HEK293 (cell line): ENCODE measurements around the gene SSBP3.

Experiments
- GFI1B ChIP-seq: fragments of 450-650 bp; formaldehyde crosslinking; IDR thresholded peaks from 2 replicates; pipeline ENCODE4 v1.5.1; 2016; ENCODE audit warnings: missing biosample characterization, missing genetic modification characterization
- TF ChIP-seq, protein P1 (sequence below): fragments of 450-650 bp; formaldehyde crosslinking; IDR thresholded peaks from 2 replicates; pipeline ENCODE4 v1.5.1; 2016; ENCODE audit warnings: missing biosample characterization, missing genetic modification characterization
- TF ChIP-seq, protein P2 (sequence below): fragments of 450-650 bp; formaldehyde crosslinking; IDR thresholded peaks from 2 replicates; pipeline ENCODE4 v1.5.1; 2016; ENCODE audit warnings: missing biosample characterization, missing genetic modification characterization
- TF ChIP-seq, protein P3 (sequence below): fragments of 450-650 bp; formaldehyde crosslinking; IDR thresholded peaks from 2 replicates; pipeline ENCODE4 v1.5.1; 2016; ENCODE audit warnings: missing biosample characterization, missing genetic modification characterization
- TF ChIP-seq, protein P4 (sequence below): fragments of 450-650 bp; formaldehyde crosslinking; optimal IDR thresholded peaks from 2 replicates; pipeline ENCODE3; 2016; ENCODE audit warnings: missing biosample characterization, mild to moderate bottlenecking, missing genetic modification characterization
- TF ChIP-seq, protein P5 (sequence below): sonication (generic); formaldehyde crosslinking; IDR thresholded peaks from 2 replicates; pipeline ENCODE4 v1.8.1; 2022; ENCODE audit warnings: mild to moderate bottlenecking, moderate library complexity, missing genetic modification reagents

DNA sequence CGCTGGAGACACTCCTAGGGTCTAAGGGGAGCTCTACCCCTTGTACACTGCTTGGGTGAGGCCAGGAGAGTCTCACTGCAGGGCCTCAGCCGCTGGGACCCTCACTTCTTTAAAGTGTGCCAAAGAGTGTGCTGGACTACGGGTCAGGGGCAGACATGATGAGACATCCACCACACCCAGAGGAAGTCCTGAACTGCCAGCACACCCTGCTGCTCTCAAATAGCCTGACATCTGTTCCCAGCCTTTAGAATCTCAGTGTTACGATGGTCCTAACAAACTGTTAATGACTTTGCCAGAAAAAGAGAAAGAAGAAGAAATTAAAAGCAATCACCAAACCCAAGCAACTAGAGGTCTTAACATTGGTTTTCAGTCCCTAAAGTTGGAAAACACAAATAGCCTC lies 157.2 kb downstream of the SSBP3 start:
- TF ChIP-seq, protein P1, sequence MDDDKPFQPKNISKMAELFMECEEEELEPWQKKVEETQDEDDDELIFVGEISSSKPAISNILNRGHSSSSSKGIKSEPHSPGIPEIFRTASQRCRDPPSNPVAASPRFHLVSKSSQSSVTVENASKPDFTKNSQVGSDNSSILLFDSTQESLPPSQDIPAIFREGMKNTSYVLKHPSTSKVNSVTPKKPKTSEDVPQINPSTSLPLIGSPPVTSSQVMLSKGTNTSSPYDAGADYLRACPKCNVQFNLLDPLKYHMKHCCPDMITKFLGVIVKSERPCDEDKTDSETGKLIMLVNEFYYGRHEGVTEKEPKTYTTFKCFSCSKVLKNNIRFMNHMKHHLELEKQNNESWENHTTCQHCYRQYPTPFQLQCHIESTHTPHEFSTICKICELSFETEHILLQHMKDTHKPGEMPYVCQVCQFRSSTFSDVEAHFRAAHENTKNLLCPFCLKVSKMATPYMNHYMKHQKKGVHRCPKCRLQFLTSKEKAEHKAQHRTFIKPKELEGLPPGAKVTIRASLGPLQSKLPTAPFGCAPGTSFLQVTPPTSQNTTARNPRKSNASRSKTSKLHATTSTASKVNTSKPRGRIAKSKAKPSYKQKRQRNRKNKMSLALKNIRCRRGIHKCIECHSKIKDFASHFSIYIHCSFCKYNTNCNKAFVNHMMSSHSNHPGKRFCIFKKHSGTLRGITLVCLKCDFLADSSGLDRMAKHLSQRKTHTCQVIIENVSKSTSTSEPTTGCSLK (tag by site-specific recombination) = no peak
- TF ChIP-seq, protein P2, sequence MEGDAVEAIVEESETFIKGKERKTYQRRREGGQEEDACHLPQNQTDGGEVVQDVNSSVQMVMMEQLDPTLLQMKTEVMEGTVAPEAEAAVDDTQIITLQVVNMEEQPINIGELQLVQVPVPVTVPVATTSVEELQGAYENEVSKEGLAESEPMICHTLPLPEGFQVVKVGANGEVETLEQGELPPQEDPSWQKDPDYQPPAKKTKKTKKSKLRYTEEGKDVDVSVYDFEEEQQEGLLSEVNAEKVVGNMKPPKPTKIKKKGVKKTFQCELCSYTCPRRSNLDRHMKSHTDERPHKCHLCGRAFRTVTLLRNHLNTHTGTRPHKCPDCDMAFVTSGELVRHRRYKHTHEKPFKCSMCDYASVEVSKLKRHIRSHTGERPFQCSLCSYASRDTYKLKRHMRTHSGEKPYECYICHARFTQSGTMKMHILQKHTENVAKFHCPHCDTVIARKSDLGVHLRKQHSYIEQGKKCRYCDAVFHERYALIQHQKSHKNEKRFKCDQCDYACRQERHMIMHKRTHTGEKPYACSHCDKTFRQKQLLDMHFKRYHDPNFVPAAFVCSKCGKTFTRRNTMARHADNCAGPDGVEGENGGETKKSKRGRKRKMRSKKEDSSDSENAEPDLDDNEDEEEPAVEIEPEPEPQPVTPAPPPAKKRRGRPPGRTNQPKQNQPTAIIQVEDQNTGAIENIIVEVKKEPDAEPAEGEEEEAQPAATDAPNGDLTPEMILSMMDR (tag by site-specific recombination) = no peak
- TF ChIP-seq GFI1B (tag by site-specific recombination) = no peak
- TF ChIP-seq, protein P3, sequence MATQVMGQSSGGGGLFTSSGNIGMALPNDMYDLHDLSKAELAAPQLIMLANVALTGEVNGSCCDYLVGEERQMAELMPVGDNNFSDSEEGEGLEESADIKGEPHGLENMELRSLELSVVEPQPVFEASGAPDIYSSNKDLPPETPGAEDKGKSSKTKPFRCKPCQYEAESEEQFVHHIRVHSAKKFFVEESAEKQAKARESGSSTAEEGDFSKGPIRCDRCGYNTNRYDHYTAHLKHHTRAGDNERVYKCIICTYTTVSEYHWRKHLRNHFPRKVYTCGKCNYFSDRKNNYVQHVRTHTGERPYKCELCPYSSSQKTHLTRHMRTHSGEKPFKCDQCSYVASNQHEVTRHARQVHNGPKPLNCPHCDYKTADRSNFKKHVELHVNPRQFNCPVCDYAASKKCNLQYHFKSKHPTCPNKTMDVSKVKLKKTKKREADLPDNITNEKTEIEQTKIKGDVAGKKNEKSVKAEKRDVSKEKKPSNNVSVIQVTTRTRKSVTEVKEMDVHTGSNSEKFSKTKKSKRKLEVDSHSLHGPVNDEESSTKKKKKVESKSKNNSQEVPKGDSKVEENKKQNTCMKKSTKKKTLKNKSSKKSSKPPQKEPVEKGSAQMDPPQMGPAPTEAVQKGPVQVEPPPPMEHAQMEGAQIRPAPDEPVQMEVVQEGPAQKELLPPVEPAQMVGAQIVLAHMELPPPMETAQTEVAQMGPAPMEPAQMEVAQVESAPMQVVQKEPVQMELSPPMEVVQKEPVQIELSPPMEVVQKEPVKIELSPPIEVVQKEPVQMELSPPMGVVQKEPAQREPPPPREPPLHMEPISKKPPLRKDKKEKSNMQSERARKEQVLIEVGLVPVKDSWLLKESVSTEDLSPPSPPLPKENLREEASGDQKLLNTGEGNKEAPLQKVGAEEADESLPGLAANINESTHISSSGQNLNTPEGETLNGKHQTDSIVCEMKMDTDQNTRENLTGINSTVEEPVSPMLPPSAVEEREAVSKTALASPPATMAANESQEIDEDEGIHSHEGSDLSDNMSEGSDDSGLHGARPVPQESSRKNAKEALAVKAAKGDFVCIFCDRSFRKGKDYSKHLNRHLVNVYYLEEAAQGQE (tag by site-specific recombination) = no peak
- TF ChIP-seq, protein P4, sequence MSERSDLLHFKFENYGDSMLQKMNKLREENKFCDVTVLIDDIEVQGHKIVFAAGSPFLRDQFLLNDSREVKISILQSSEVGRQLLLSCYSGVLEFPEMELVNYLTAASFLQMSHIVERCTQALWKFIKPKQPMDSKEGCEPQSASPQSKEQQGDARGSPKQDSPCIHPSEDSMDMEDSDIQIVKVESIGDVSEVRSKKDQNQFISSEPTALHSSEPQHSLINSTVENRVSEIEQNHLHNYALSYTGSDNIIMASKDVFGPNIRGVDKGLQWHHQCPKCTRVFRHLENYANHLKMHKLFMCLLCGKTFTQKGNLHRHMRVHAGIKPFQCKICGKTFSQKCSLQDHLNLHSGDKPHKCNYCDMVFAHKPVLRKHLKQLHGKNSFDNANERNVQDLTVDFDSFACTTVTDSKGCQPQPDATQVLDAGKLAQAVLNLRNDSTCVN (tag by site-specific recombination) = no peak
- TF ChIP-seq, protein P5, sequence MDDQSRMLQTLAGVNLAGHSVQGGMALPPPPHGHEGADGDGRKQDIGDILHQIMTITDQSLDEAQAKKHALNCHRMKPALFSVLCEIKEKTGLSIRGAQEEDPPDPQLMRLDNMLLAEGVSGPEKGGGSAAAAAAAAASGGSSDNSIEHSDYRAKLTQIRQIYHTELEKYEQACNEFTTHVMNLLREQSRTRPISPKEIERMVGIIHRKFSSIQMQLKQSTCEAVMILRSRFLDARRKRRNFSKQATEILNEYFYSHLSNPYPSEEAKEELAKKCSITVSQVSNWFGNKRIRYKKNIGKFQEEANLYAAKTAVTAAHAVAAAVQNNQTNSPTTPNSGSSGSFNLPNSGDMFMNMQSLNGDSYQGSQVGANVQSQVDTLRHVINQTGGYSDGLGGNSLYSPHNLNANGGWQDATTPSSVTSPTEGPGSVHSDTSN (CRISPR knock-in tag) = no peak
